Nucleus accumbens (tissue), 56 donors: ENCODE data around the gene ZBTB44.
A peak's percentile ranks its signal among the peaks of the same experiment; 100 is the strongest.
"Not testable (repeated sequence)": the region's sequence is repeated elsewhere in the genome, so short reads cannot be mapped to it uniquely, and the experiment has no call there.

Experiments
- DNase-seq, 56 donors: peaks; one replicate each; lab custom pipeline; 2025; lab: John Stamatoyannopoulos, UW

The ZBTB44 gene

GRCh38 chr11:130202009-130202817 lies 112.5 kb downstream of the ZBTB44 start:
- DNase-seq, result no peak

- no peak for DNase-seq
Observed at GRCh38 chr11:130201026-130201425, 113.7 kb downstream of the ZBTB44 start.

- no peak for DNase-seq
Observed at GRCh38 chr11:130199792-130200191, 114.9 kb downstream of the ZBTB44 start.

DNA sequence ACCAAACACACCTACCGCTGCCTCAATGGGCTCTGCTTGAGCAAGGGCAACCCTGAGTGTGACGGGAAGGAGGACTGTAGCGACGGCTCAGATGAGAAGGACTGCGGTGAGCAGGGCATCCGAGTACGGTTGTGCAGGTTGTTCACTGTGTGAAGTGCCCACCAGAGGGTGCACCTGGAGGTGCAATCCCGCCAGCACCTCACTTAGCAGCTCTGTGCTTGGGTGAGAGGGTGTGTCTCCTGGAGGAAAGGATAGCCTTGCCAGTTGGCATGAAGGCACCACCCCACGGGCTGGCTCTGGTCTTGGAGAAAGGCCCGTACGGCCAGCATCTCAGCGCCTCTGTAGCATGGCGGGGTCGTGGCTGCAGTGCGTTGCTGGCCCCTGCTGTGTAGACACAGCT lies 115.8 kb downstream of the ZBTB44 start:
- no peak for DNase-seq

DNA sequence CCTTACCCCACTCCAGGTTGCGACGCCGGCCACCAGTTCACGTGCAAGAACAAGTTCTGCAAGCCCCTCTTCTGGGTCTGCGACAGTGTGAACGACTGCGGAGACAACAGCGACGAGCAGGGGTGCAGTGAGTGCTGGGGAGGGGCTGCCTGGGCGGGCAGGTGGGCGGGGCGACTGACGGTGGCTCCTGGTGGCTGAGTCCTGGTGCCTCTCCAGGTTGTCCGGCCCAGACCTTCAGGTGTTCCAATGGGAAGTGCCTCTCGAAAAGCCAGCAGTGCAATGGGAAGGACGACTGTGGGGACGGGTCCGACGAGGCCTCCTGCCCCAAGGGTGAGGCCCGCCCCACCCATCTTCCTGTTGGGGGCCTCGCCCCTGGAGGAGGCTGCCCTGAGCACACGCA lies 116.4 kb downstream of the ZBTB44 start:
- DNase-seq, result no peak

- no peak for DNase-seq
Observed at GRCh38 chr11:130197386-130198035, 117.2 kb downstream of the ZBTB44 start.

GRCh38 chr11:130194241-130195023 lies 120.3 kb downstream of the ZBTB44 start:
- DNase-seq, result no peak

- not testable (repeated sequence) for DNase-seq
Observed at GRCh38 chr11:130193551-130193950, 121.2 kb downstream of the ZBTB44 start.

- DNase-seq, result no peak
Observed at GRCh38 chr11:130192845-130193267, 121.9 kb downstream of the ZBTB44 start.

GRCh38 chr11:130191896-130192295 lies 122.8 kb downstream of the ZBTB44 start:
- no peak for DNase-seq

DNA sequence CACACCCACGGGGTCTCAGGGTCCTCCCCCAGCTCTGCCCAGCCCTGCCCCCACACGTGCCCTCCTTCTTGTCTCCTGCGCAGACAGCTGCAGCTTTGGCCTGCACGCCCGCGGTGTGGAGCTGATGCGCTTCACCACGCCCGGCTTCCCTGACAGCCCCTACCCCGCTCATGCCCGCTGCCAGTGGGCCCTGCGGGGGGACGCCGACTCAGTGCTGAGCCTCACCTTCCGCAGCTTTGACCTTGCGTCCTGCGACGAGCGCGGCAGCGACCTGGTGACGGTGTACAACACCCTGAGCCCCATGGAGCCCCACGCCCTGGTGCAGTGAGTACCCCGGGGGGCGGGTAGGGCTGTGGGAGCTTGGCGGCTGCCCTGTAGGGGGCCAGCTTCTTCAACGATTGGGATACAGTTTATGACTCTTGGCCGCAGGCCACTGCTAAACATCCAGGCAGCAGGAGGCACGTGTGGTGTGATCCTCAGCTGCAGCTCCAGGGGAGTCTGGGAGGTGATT lies 124.3 kb downstream of the ZBTB44 start:
- no peak for DNase-seq

GRCh38 chr11:130189492-130190210 lies 125.1 kb downstream of the ZBTB44 start:
- DNase-seq, result no peak

- DNase-seq, result no peak
Observed at GRCh38 chr11:130188585-130189347, 126.0 kb downstream of the ZBTB44 start.

- DNase-seq, result no peak
Observed at GRCh38 chr11:130188047-130188446, 126.7 kb downstream of the ZBTB44 start.

- no peak for DNase-seq
Observed at GRCh38 chr11:130187096-130187495, 127.6 kb downstream of the ZBTB44 start.

DNA sequence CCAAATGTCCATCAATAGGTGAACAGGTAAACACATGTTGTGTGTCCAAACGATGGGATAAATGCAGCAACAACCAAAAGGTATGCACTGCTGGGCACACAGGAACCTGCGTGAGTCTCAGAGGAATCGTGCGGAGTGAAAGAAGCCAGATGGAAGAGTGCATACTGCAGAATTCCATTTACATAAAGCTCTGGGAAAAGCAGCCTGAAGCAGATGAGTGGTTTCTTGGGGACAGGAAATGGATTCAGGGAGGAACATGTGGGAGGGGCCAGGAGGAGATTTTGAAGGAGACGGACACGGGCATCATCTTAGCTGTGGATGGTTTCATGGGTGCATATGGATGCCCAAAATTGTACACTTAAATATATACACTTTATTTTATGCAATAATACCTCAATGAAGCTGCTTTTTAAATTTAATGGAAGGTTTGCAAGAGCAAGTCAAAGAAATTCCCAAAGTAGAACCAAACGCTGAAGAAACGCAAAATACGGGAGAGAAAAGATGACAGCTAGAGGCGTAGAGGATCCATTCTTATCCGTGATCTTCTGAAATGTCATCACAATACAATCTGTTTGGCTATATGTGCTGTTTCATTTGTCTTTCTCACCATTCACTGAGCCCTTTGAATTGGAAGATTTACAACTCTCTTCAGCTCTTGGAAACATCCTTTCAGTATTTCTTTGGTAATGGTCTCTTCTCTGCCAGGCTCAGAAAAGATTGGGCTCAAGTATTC lies 130.7 kb downstream of the ZBTB44 start:
- no peak for DNase-seq

GRCh38 chr11:130181295-130182272 lies 133.1 kb downstream of the ZBTB44 start:
- DNase-seq, result peak in 1 of 56 donors; percentile 6

- DNase-seq, result no peak
Observed at GRCh38 chr11:130180896-130181294, 133.8 kb downstream of the ZBTB44 start.
